ENCODE measurements around the gene FAM180A. TPM values are rescaled to one million over a fixed set of nuclear protein-coding genes. Genes with fewer than 3 reads are reported as not detected.
"Not testable (repeated sequence)": the region's sequence is repeated elsewhere in the genome, so short reads cannot be mapped to it uniquely, and the experiment has no call there.

FAM180A gene
- polyA plus RNA-seq, 3 donors from 2014 or later, result not detected

- H3K9me3 Mint-ChIP-seq, result no peaks in the 10 kb centered on the region
- no peaks in the 10 kb centered on the region for H3K36me3 Mint-ChIP-seq
- H3K27ac Mint-ChIP-seq, result no peak overlapping the region
- H3K4me3 Mint-ChIP-seq, result no peak overlapping the region
- peaks cover 1 to 14% (median 2%) of the 10 kb centered on the region in 3 donors for H3K27me3 Mint-ChIP-seq (ENCODE audit: low read depth in 3 of 3)
- no peak for DNase-seq
- H3K4me1 Mint-ChIP-seq, result no peaks in the 10 kb centered on the region
Measured at GRCh38 chr7:135782377-135782776, 33.8 kb upstream of the FAM180A start.

DNA sequence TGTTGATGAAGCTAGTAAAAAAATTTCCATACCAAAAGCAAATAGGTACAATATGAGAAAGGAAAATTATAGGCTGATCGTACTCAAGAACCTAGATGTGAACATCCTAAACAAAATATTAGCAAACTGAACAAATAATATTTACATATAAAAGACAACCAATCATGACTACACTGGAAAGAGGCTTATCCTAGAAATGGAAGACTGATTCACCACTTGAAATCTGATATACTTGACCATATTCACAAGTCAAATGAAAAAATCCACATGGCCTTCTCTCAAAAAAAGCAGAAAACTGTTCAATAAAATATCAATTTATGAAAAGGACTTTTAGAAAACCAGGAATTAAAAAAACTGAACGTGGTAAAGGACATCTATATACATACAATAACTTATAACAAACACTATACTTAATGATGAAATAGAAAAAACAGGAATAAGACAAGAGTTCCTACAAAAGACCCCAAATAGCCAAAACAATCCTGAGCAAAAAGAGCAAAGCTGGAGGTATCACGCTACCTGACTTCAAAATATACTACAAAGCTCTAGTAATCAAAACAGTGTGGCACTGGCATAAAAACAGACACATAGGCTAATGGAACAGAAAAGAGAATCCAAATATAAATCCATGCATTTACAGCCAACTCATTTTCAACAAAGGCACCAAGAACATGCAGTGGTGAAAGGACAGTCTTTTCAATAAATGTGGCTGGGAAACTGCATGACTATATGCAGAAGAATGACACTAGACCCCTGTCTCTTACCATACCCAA, 29.2 kb upstream of the FAM180A start:
- DNase-seq, result no peak
- H3K27me3 Mint-ChIP-seq (ENCODE audit: low read depth in 3 of 3), result peaks cover 0 to 11% (median 4%) of the 10 kb centered on the region in 3 donors
- H3K36me3 Mint-ChIP-seq, result no peaks in the 10 kb centered on the region
- H3K4me1 Mint-ChIP-seq, result no peaks in the 10 kb centered on the region
- H3K4me3 Mint-ChIP-seq, result no peak overlapping the region
- no peak overlapping the region for H3K27ac Mint-ChIP-seq
- H3K9me3 Mint-ChIP-seq, result no peaks in the 10 kb centered on the region

- not testable (repeated sequence) for H3K36me3 Mint-ChIP-seq; DNase-seq; H3K27me3 Mint-ChIP-seq (ENCODE audit: low read depth in 3 of 3); H3K27ac Mint-ChIP-seq; H3K4me3 Mint-ChIP-seq; H3K9me3 Mint-ChIP-seq; H3K4me1 Mint-ChIP-seq
Measured at GRCh38 chr7:135775915-135776314, 27.3 kb upstream of the FAM180A start.

DNA sequence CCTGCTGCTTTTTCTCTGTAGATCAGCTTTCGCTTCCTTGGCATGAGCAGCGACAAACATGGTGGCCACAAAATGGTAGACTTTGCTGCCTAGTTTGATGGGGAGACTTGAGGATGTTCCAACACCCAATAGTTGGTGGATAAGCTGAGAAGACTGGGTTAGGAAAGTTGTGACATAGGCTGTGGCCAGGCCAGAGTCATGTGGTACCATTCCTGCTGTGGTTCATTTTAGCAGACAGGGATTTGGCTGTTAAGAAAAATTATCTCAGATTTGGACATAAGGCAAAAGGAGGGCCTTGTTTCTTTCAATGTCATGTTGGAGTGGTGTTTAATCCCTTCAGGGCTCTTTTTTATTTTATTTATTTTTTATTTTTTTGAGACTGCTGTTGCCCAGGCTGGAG, 26.6 kb upstream of the FAM180A start:
- Mint-ChIP-seq H3K27me3 (ENCODE audit: low read depth in 3 of 3) (peaks cover 0 to 10% (median 2%) of the 10 kb centered on the region in 3 donors), H3K9me3 (no peaks in the 10 kb centered on the region)
- DNase-seq, result no peak

DNA sequence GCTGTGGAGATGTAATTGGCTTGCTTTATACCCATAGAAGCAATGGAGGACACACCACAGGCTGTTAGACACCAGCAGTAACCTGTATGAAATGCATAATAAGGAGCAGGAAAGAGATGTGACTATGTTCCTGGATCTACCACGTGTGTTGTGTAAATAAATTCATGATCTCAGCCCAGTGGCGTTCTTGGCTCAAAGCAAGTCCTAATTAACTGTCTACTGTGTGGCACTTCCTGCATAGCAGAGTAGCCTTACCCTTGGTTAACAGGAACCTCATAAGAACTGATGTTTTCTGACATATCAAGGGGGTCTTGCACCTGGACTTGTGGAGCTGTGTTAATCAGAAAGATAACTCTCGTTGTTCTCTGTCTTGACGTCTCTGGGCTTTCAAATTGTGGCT, 25.7 kb upstream of the FAM180A start:
- Mint-ChIP-seq H3K9me3 (no peaks in the 10 kb centered on the region), H3K27ac (no peak overlapping the region), H3K36me3 (no peaks in the 10 kb centered on the region), H3K4me3 (no peak overlapping the region), H3K27me3 (ENCODE audit: low read depth in 3 of 3) (peaks cover 0 to 13% (median 2%) of the 10 kb centered on the region in 3 donors), H3K4me1 (no peaks in the 10 kb centered on the region)
- no peak for DNase-seq

More for the DNA sequence above, 26.6 kb upstream of the FAM180A start:
- no peaks in the 10 kb centered on the region for H3K36me3 Mint-ChIP-seq
- no peak overlapping the region for H3K4me3 Mint-ChIP-seq
- no peaks in the 10 kb centered on the region for H3K4me1 Mint-ChIP-seq
- no peak overlapping the region for H3K27ac Mint-ChIP-seq

- Mint-ChIP-seq H3K27ac (no peak overlapping the region), H3K4me1 (no peaks in the 10 kb centered on the region), H3K27me3 (ENCODE audit: low read depth in 3 of 3) (peaks cover 0 to 11% (median 2%) of the 10 kb centered on the region in 3 donors), H3K36me3 (no peaks in the 10 kb centered on the region), H3K4me3 (no peak overlapping the region), H3K9me3 (no peaks in the 10 kb centered on the region)
- no peak for DNase-seq
Measured at GRCh38 chr7:135773464-135773863, 24.9 kb upstream of the FAM180A start.

DNA sequence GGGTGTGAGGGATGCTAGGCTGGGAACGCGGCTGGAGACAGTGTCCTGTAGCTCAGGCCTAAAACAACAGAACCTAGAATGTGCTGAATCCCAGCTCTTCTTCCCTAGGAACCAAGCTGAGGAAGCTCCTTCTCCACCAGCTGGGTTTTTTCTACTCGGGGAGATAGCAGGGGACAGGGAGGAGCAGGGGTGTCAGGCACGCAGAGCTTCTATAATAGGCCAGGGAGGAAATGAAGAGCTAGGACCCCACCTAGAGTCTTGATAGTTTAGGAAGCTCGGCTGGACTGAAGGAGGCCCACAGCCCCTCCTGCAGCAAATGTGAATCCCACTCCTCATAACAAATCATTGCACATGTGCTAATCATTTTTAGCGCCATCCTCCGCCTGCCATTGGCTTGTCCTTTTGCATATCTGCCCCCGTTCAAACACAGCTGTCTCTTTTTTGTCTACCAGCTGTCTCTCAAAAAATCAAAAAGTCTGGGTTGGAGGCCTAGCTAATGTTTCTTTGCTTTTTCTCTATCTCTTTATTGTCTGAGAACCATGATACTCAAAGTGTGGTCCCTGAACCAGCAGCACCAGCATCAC, 24.1 kb upstream of the FAM180A start:
- H3K4me3 Mint-ChIP-seq, result no peak overlapping the region
- H3K36me3 Mint-ChIP-seq, result no peaks in the 10 kb centered on the region
- H3K27me3 Mint-ChIP-seq (ENCODE audit: low read depth in 3 of 3), result peaks cover 2 to 8% (median 3%) of the 10 kb centered on the region in 3 donors
- H3K9me3 Mint-ChIP-seq, result no peaks in the 10 kb centered on the region
- H3K4me1 Mint-ChIP-seq, result no peaks in the 10 kb centered on the region
- H3K27ac Mint-ChIP-seq, result no peak overlapping the region
- no peak for DNase-seq

DNA sequence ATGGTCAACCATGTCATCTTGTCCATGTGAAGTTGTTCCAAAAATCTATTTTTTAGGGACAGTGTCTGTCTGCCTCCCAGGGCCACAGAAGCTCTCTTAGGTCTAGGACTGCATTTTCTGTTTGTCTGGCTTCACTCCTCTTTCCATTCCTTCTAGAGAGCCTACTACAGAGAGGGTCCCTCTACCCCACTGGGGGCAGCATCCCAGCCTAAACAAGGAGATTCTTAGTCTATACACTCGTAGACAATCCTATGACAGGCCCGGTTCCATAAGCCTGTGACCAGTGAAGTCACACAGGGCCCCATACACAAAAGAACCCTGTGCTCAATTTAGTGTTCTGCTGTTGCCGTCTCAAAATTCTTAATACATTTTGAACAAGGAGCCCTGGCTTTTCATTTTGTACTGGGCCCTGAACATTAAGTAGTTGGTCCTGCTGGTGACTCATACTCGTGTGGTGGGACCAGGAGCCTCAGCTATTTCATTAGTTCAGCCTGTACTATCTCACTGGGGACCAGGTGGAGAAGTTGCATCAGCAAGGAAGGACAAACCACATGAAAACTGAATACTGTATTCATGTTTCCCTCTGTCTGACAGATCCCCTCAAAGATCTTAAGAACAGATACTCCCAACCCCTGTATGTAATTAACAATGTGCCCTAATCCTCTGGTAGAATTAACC, 23.5 kb upstream of the FAM180A start:
- peaks cover 4 to 5% (median 5%) of the 10 kb centered on the region in 3 donors for H3K27me3 Mint-ChIP-seq (ENCODE audit: low read depth in 3 of 3)
- H3K9me3 Mint-ChIP-seq, result no peaks in the 10 kb centered on the region
- no peak overlapping the region for H3K4me3 Mint-ChIP-seq
- DNase-seq, result no peak
- H3K4me1 Mint-ChIP-seq, result no peaks in the 10 kb centered on the region
- H3K36me3 Mint-ChIP-seq, result no peaks in the 10 kb centered on the region
- H3K27ac Mint-ChIP-seq, result no peak overlapping the region

- DNase-seq, result no peak
- no peak overlapping the region for H3K27ac Mint-ChIP-seq
- H3K9me3 Mint-ChIP-seq, result no peaks in the 10 kb centered on the region
- H3K4me1 Mint-ChIP-seq, result no peaks in the 10 kb centered on the region
- no peak overlapping the region for H3K4me3 Mint-ChIP-seq
- peaks cover 3 to 9% (median 4%) of the 10 kb centered on the region in 3 donors for H3K27me3 Mint-ChIP-seq (ENCODE audit: low read depth in 3 of 3)
- H3K36me3 Mint-ChIP-seq, result no peaks in the 10 kb centered on the region
Measured at GRCh38 chr7:135771051-135771450, 22.4 kb upstream of the FAM180A start.

DNA sequence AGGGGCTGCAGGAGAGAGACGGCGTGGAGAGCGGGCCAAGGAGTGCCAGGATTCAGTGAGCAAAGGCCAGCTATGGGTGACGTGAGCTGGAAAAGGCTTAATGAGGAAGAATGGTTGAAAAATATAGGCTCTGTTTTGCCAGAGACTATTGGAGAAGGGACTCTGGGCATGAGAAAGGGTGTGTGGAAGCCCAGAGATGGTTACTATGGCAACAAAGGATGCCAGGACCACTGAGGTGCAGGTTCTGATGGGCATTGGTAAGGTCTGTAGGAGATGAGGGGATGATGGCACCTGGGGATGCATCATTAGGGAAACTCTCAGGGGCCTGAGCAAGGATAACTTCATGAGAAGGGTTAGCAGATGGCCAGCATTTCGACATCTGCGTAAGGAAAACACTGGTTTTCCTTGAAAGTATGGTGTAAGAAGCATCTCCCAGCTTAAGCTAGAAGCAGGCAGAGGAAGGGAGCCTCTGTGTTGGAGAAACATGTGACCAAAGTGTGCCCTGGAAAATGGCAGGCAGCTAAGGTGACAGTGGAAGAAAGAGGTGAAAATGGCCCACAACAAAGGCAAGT, 21.6 kb upstream of the FAM180A start:
- H3K27me3 Mint-ChIP-seq (ENCODE audit: low read depth in 3 of 3), result peaks cover 3 to 10% (median 4%) of the 10 kb centered on the region in 3 donors
- no peak overlapping the region for H3K4me3 Mint-ChIP-seq
- no peak for DNase-seq
- no peak overlapping the region for H3K27ac Mint-ChIP-seq
- H3K4me1 Mint-ChIP-seq, result no peaks in the 10 kb centered on the region
- H3K9me3 Mint-ChIP-seq, result no peaks in the 10 kb centered on the region
- H3K36me3 Mint-ChIP-seq, result no peaks in the 10 kb centered on the region

DNA sequence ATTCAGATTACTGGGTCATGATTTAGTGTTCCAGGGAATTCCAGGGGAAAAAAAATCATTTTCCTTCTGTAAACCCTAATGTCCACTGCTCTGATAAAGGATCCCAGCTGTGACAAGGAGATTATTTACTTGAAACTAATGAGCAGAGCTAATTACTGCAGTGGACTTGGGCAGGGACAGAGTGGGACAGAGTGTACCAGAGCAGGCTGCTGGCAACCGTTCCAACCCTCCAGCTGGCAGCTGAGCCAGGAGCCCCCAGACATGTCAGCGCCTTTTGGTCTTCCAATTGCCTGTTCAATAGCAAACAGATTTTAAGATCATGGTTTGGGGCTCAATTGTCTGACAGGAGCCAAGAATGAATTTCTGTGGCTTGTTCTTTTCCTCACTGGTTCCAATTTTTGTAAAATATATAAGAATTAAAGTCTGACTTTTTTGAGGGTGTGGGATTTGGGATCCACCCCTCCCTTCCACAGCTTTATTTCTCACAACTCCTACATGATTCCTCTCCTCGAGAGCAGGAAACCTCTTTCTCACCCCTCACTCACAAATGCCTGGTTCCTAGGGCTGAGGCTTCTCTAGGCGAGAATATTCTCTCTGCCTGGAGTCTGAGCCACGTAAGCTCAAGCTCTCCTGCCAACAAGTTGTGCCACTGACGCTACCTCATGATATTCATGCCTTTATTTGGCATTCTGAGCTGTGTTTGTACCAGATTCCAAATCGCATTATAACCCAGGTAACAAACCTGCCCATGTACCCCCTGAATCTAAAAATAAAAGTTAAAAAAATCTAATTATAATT, 20.6 kb upstream of the FAM180A start:
- no peak for DNase-seq
- no peak overlapping the region for H3K4me3 Mint-ChIP-seq
- H3K27ac Mint-ChIP-seq, result no peak overlapping the region
- H3K36me3 Mint-ChIP-seq, result no peaks in the 10 kb centered on the region
- H3K9me3 Mint-ChIP-seq, result no peaks in the 10 kb centered on the region
- H3K27me3 Mint-ChIP-seq (ENCODE audit: low read depth in 3 of 3), result peaks cover 4 to 10% (median 5%) of the 10 kb centered on the region in 3 donors
- H3K4me1 Mint-ChIP-seq, result no peaks in the 10 kb centered on the region

- Mint-ChIP-seq H3K9me3 (no peaks in the 10 kb centered on the region), H3K36me3 (no peaks in the 10 kb centered on the region)
Measured at GRCh38 chr7:135768467-135768866, 19.9 kb upstream of the FAM180A start.

DNA sequence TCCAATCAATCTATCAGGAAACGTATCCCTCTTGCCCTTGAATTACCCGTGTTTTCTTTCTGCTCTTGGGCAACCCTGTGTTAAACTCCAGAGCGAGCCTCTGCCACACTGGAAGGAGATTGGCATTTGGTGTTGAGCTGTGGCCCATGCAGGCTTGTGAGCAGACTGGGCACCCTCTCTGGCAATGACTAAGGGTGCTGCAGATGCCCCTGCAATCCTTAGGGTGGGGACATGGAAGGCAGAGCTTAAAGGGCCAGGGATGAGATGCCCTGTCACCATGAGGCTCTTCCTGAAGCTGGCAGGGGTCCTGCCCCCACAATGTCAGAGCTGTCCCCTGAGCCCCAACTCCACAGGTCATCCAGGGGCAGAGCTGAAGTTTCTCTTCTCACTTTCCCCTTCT, 19.5 kb upstream of the FAM180A start:
- Mint-ChIP-seq H3K27ac (no peak overlapping the region), H3K27me3 (ENCODE audit: low read depth in 3 of 3) (peaks cover 4 to 11% (median 10%) of the 10 kb centered on the region in 3 donors), H3K4me1 (no peaks in the 10 kb centered on the region), H3K9me3 (no peaks in the 10 kb centered on the region), H3K36me3 (no peaks in the 10 kb centered on the region), H3K4me3 (no peak overlapping the region)
- no peak for DNase-seq

More at GRCh38 chr7:135768467-135768866, 19.9 kb upstream of the FAM180A start:
- Mint-ChIP-seq H3K4me3 (no peak overlapping the region), H3K27ac (no peak overlapping the region), H3K4me1 (no peaks in the 10 kb centered on the region), H3K27me3 (ENCODE audit: low read depth in 3 of 3) (peaks cover 4 to 11% (median 10%) of the 10 kb centered on the region in 3 donors)
- DNase-seq, result no peak
